ENCODE measurements around the gene SENP3.

SENP3 gene

DNA sequence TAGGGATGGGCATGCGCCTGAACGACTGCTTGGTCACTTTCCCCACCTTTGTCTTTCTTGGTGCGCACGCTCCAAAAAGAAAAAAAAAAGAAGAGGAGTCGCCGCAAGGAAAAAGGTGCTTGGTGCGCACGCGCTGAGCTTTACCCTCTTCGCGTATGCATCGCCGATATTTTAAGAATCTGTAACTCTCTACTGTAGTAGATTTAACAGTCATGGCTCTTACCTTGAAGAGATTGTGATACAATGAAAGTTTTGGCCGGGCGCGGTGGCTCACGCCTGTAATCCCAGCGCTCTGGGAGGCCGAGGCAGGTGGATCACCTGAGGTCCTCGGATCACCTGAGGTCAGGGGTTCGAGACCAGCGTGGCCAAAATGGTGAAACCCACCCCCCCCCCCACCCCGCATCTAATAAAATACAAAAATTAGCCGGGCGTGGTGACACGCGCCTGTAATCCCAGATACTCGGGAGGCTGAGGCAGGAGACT lies 53.6 kb downstream of the SENP3 start:
- Histone ChIP-seq H3K4me3 (ENCODE audit: low read depth, low read length) (peak overlapping the region; percentile 57), H3K27ac (peak overlapping the region; percentile 78), H3K9me3 (ENCODE audit: severe bottlenecking) (no peaks in the 10 kb centered on the region), H3K36me3 (peaks cover 20% of the 10 kb centered on the region), H3K27me3 (ENCODE audit: insufficient read depth, low read depth, severe bottlenecking) (no peaks in the 10 kb centered on the region)
- no peak for DNase-seq
- TF ChIP-seq, protein P1, sequence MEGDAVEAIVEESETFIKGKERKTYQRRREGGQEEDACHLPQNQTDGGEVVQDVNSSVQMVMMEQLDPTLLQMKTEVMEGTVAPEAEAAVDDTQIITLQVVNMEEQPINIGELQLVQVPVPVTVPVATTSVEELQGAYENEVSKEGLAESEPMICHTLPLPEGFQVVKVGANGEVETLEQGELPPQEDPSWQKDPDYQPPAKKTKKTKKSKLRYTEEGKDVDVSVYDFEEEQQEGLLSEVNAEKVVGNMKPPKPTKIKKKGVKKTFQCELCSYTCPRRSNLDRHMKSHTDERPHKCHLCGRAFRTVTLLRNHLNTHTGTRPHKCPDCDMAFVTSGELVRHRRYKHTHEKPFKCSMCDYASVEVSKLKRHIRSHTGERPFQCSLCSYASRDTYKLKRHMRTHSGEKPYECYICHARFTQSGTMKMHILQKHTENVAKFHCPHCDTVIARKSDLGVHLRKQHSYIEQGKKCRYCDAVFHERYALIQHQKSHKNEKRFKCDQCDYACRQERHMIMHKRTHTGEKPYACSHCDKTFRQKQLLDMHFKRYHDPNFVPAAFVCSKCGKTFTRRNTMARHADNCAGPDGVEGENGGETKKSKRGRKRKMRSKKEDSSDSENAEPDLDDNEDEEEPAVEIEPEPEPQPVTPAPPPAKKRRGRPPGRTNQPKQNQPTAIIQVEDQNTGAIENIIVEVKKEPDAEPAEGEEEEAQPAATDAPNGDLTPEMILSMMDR (IDR thresholded peaks at IDR 0.05; ENCODE audit: low read depth, low read length), result no peak

DNA sequence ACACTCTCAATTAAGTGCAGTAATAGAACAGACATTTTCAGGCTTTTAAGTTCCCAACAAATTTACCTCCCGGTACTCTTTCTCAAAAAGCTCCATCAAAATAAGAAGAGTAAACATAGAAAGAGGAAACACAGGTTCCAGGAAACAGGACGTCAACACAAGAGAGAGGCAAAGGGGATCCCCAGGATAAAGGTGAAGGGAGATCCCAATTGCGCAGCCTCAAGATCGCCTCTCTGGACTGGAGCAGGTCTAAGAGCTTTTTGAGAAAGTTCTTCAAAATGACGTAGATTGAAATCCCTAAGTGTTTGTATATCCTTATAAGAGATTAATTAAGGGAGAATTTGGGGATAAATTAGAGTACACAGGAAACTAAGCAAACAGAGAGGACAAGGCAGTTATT lies 56.9 kb downstream of the SENP3 start:
- TF ChIP-seq, protein P1 (IDR thresholded peaks at IDR 0.05; ENCODE audit: low read depth, low read length), result no peak
- H3K36me3 ChIP-seq, result no peaks in the 10 kb centered on the region
- no peaks in the 10 kb centered on the region for H3K27me3 ChIP-seq (ENCODE audit: insufficient read depth, low read depth, severe bottlenecking)
- H3K4me3 ChIP-seq (ENCODE audit: low read depth, low read length), result no peak overlapping the region
- no peak overlapping the region for H3K27ac ChIP-seq
- no peaks in the 10 kb centered on the region for H3K9me3 ChIP-seq (ENCODE audit: severe bottlenecking)
- DNase-seq, result no peak

DNA sequence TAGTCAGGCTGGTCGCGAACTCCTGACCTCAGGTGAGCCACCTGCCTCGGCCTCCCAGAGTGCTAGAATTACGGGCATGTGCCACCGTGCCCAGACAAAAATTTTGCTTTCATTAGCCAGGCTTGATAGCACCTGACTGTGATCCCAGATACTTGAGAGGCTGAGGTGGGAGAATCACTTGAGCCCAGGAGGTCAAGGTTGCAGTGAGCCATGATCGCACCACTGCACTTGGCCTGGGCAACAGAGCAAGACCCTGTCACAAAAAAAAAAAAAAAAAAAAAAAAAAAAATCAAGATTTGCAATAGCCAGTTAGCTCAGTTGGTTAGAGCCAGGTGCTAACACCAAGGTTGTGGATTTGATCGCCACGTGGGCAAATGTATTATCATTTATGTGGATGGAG lies 59.1 kb downstream of the SENP3 start:
- H3K36me3 ChIP-seq, result peaks cover 4% of the 10 kb centered on the region; the same call in 1 of the 2 replicates
- no peaks in the 10 kb centered on the region for H3K27me3 ChIP-seq (ENCODE audit: insufficient read depth, low read depth, severe bottlenecking)
- H3K27ac ChIP-seq, result no peak overlapping the region
- DNase-seq, result no peak
- no peaks in the 10 kb centered on the region for H3K9me3 ChIP-seq (ENCODE audit: severe bottlenecking)
- TF ChIP-seq, protein P1 (IDR thresholded peaks at IDR 0.05; ENCODE audit: low read depth, low read length), result no peak
- no peak overlapping the region for H3K4me3 ChIP-seq (ENCODE audit: low read depth, low read length)

All from WERI-Rb-1 (cell line).